Coronary artery (tissue), 2 donors: ENCODE measurements around the gene SLC2A1.

Source experiments
- DNase-seq: peaks from one replicate; pipeline ENCODE4 v3.0.0-alpha.2; 2017; ENCODE audit warnings: low spot score
- H3K27ac ChIP-seq, 2 donors: fragments of 200-600 bp; sonication (generic); one replicate each; pipeline ENCODE4 v1.5.1; 2016 to 2019
- H3K4me3 ChIP-seq: fragments of 200-600 bp; sonication (generic); 2 replicates; pipeline ENCODE4 v1.5.1; 2016; ENCODE audit warnings: mild to moderate bottlenecking, moderate library complexity
- CTCF ChIP-seq: fragments of 200-600 bp; sonication (generic); IDR thresholded peaks from one replicate; pipeline ENCODE4 v1.5.1; 2019; ENCODE audit warnings: antibody characterized with exemption

Gene SLC2A1

GRCh38 chr1:42979896-42980800 lies 21.5 kb upstream of the SLC2A1 start:
- no peak for DNase-seq
- Histone ChIP-seq H3K27ac (no peak overlapping the region), H3K4me3 (no peak overlapping the region)
- no peak for TF ChIP-seq CTCF

GRCh38 chr1:42979036-42979430 lies 20.4 kb upstream of the SLC2A1 start:
- no peak for DNase-seq
- Histone ChIP-seq H3K4me3 (no peak overlapping the region), H3K27ac (no peak overlapping the region)
- TF ChIP-seq CTCF = no peak

- DNase-seq = no peak
- no peak for TF ChIP-seq CTCF
- no peak overlapping the region for H3K27ac ChIP-seq
- H3K4me3 ChIP-seq = no peak overlapping the region
These were observed 19.8 kb upstream of the SLC2A1 start for GRCh38 chr1:42978317-42979035.

- no peak for TF ChIP-seq CTCF
- Histone ChIP-seq H3K4me3 (no peak overlapping the region), H3K27ac (no peak overlapping the region)
- no peak for DNase-seq
These were observed 19.0 kb upstream of the SLC2A1 start for GRCh38 chr1:42977653-42978052.

GRCh38 chr1:42975561-42976225 lies 17.0 kb upstream of the SLC2A1 start:
- TF ChIP-seq CTCF = no peak
- H3K27ac ChIP-seq = no peak overlapping the region
- no peak for DNase-seq
- H3K4me3 ChIP-seq = no peak overlapping the region

GRCh38 chr1:42974767-42975437 lies 16.2 kb upstream of the SLC2A1 start:
- no peak for DNase-seq
- Histone ChIP-seq H3K4me3 (no peak overlapping the region), H3K27ac (no peak overlapping the region)
- TF ChIP-seq CTCF = no peak
